H9 (cell line): ENCODE results near the gene EGFR. TPM values are rescaled to one million over a fixed set of nuclear protein-coding genes. Genes with fewer than 3 reads are reported as not detected.

Experiments used
- DNase-seq: peaks from one replicate; pipeline ENCODE4 v3.0.0-alpha.2; 2017
- H2AFZ ChIP-seq: one replicate; pipeline ENCODE4 v1.6.1; 2013; ENCODE audit warnings: mild to moderate bottlenecking, low read length, control low read depth, moderate library complexity
- H2AK5ac ChIP-seq: 2 replicates; pipeline ENCODE4 v1.6.1; 2013; ENCODE audit warnings: low read length, control low read depth, mixed read lengths; ENCODE audit not compliant: insufficient read length
- H2BK120ac ChIP-seq: one replicate; pipeline ENCODE4 v1.6.1; 2013; ENCODE audit warnings: low read depth, mild to moderate bottlenecking, low read length, control low read depth, inconsistent platforms; ENCODE audit not compliant: poor library complexity, severe bottlenecking
- H2BK12ac ChIP-seq: 2 replicates; pipeline ENCODE4 v1.6.1; 2013; ENCODE audit warnings: low read length, control low read depth, mixed read lengths, low read depth; ENCODE audit not compliant: insufficient read length
- H2BK15ac ChIP-seq: 2 replicates; pipeline ENCODE4 v1.6.1; 2013; ENCODE audit warnings: low read depth, low read length, control low read depth
- H2BK20ac ChIP-seq: one replicate; pipeline ENCODE4 v1.6.1; 2013; ENCODE audit warnings: low read depth, mild to moderate bottlenecking, low read length, control low read depth, inconsistent platforms; ENCODE audit not compliant: poor library complexity, severe bottlenecking
- H2BK5ac ChIP-seq: 2 replicates; pipeline ENCODE4 v1.6.1; 2013; ENCODE audit warnings: low read length, control low read depth, mixed read lengths; ENCODE audit not compliant: insufficient read length
- H3K14ac ChIP-seq: 2 replicates; pipeline ENCODE4 v1.6.1; 2013; ENCODE audit warnings: low read length, control low read depth; ENCODE audit not compliant: insufficient read depth
- H3K18ac ChIP-seq: 2 replicates; pipeline ENCODE4 v1.6.1; 2013; ENCODE audit warnings: low read depth, mild to moderate bottlenecking, mixed read lengths, low read length, control low read depth; ENCODE audit not compliant: insufficient read length
- H3K23ac ChIP-seq: 2 replicates; pipeline ENCODE4 v1.6.1; 2013; ENCODE audit warnings: low read length, control low read depth, mixed read lengths, low read depth; ENCODE audit not compliant: insufficient read length
- H3K23me2 ChIP-seq: 2 replicates; pipeline ENCODE4 v1.6.1; 2013; ENCODE audit warnings: low read depth, mild to moderate bottlenecking, mixed read lengths, low read length, control low read depth; ENCODE audit not compliant: insufficient read length, poor library complexity, severe bottlenecking
- H3K27ac ChIP-seq: 2 replicates; pipeline ENCODE4 v1.5.1; 2013; ENCODE audit warnings: low read length, control low read depth, mixed read lengths, low read depth; ENCODE audit not compliant: insufficient read length
- H3K27me3 ChIP-seq: 2 replicates; pipeline ENCODE4 v1.6.1; 2013; ENCODE audit warnings: low read length, control low read depth, inconsistent platforms; ENCODE audit not compliant: insufficient read depth
- H3K4ac ChIP-seq: 2 replicates; pipeline ENCODE4 v1.6.1; 2013; ENCODE audit warnings: low read depth, mild to moderate bottlenecking, control low read depth, inconsistent platforms, low read length, moderate library complexity
- H3K4me1 ChIP-seq: 2 replicates; pipeline ENCODE4 v1.6.1; 2013; ENCODE audit warnings: low read length, control low read depth, inconsistent platforms; ENCODE audit not compliant: insufficient read depth
- H3K4me2 ChIP-seq: 2 replicates; pipeline ENCODE4 v1.6.1; 2013; ENCODE audit warnings: low read length, control low read depth, mixed read lengths; ENCODE audit not compliant: insufficient read length, insufficient read depth
- H3K56ac ChIP-seq: 2 replicates; pipeline ENCODE4 v1.6.1; 2013; ENCODE audit warnings: low read depth, mild to moderate bottlenecking, mixed read lengths, low read length, control low read depth; ENCODE audit not compliant: insufficient read length
- H3K79me1 ChIP-seq: 2 replicates; pipeline ENCODE4 v1.6.1; 2013; ENCODE audit warnings: low read depth, mild to moderate bottlenecking, moderate library complexity, low read length, control low read depth, inconsistent platforms; ENCODE audit not compliant: insufficient read depth, poor library complexity, severe bottlenecking
- H3K79me2 ChIP-seq: 2 replicates; pipeline ENCODE4 v1.6.1; 2013; ENCODE audit warnings: low read length, control low read depth, inconsistent platforms; ENCODE audit not compliant: insufficient read depth
- H3K9ac ChIP-seq: 2 replicates; pipeline ENCODE4 v1.6.1; 2013; ENCODE audit warnings: low read length, control low read depth, mixed read lengths; ENCODE audit not compliant: insufficient read length; ENCODE audit errors: extremely low read depth
- H3K9me3 ChIP-seq: one replicate; pipeline ENCODE4 v1.6.1; 2013; ENCODE audit warnings: low read depth, low read length, inconsistent platforms; ENCODE audit not compliant: control insufficient read depth
- H3T11ph ChIP-seq: one replicate; pipeline ENCODE4 v1.6.1; 2013; ENCODE audit warnings: mild to moderate bottlenecking, low read length, control low read depth, inconsistent platforms
- H4K20me1 ChIP-seq: one replicate; pipeline ENCODE4 v1.6.1; 2013; ENCODE audit not compliant: control insufficient read depth, insufficient read length, insufficient read depth
- H4K5ac ChIP-seq: 2 replicates; pipeline ENCODE4 v1.6.1; 2013; ENCODE audit warnings: low read depth, mild to moderate bottlenecking, mixed read lengths, low read length, control low read depth; ENCODE audit not compliant: insufficient read length
- H4K8ac ChIP-seq: replicated peaks from 2 replicates; pipeline ENCODE4 v1.6.1; 2013; ENCODE audit warnings: low read length, control low read depth, mixed read lengths, low read depth; ENCODE audit not compliant: insufficient read length
- H4K91ac ChIP-seq: 2 replicates; pipeline ENCODE4 v1.6.1; 2013; ENCODE audit warnings: low read depth, mild to moderate bottlenecking, moderate library complexity, mixed read lengths, low read length, control low read depth; ENCODE audit not compliant: insufficient read length
- H3K27ac Mint-ChIP-seq, 3 experiments: 2 replicates in 2 of 3; 3 replicates in 1 of 3; pipeline ENCODE4 v1.8.0; 2020 to 2021; ENCODE audit warnings: mixed read lengths in 3 of 3, mild to moderate bottlenecking in 1 of 3, moderate library complexity in 1 of 3
- H3K27me3 Mint-ChIP-seq: 2 replicates; pipeline ENCODE4 v1.8.0; 2021; ENCODE audit warnings: low read depth, mild to moderate bottlenecking, moderate library complexity, mixed read lengths
- H3K36me3 Mint-ChIP-seq, 3 experiments: 2 replicates in 2 of 3; 3 replicates in 1 of 3; pipeline ENCODE4 v1.8.0; 2020 to 2021; ENCODE audit warnings: low read depth in 3 of 3, mixed read lengths in 3 of 3; ENCODE audit not compliant: insufficient read depth in 1 of 3
- H3K4me1 Mint-ChIP-seq, 2 experiments: 2 replicates each; pipeline ENCODE4 v1.8.0; 2020; ENCODE audit warnings: mixed read lengths in 2 of 2
- H3K4me3 Mint-ChIP-seq, 2 experiments: 2 replicates in 1 of 2; 3 replicates in 1 of 2; pipeline ENCODE4 v1.8.0; 2020 to 2021; ENCODE audit warnings: mild to moderate bottlenecking in 2 of 2, mixed read lengths in 2 of 2, moderate library complexity in 1 of 2
- H3K9me3 Mint-ChIP-seq, 2 experiments: 2 replicates in 1 of 2; 3 replicates in 1 of 2; pipeline ENCODE4 v1.8.0; 2020; ENCODE audit warnings: mild to moderate bottlenecking in 2 of 2, mixed read lengths in 2 of 2, moderate library complexity in 1 of 2
- WGBS: extraction: QIAGEN DNeasy Blood & Tissue Kit; methylation state at CpG from one replicate; pipeline ENCODE4 v1.1.7; 2013; ENCODE audit warnings: missing lambda C conversion rate, low lambda C conversion rate, mixed read lengths; ENCODE audit not compliant: insufficient read length; ENCODE audit errors: extremely low coverage; 5-methylcytosine and 5-hydroxymethylcytosine counted together
- total RNA-seq: library from RNA; stranded (reverse); gene quantifications from 2 replicates; pipeline ENCODE4 v1.2.1, GENCODE V29; 2021
- TF ChIP-seq, protein P1 (sequence below): fragments of 200-600 bp; sonication (generic); conservative IDR thresholded peaks from 3 replicates; pipeline ENCODE4 v1.8.0; 2021; ENCODE audit warnings: antibody characterized with exemption, mild to moderate bottlenecking

EGFR gene
- total RNA-seq, 1 experiment from 2014 or later: 3.3 TPM

DNA sequence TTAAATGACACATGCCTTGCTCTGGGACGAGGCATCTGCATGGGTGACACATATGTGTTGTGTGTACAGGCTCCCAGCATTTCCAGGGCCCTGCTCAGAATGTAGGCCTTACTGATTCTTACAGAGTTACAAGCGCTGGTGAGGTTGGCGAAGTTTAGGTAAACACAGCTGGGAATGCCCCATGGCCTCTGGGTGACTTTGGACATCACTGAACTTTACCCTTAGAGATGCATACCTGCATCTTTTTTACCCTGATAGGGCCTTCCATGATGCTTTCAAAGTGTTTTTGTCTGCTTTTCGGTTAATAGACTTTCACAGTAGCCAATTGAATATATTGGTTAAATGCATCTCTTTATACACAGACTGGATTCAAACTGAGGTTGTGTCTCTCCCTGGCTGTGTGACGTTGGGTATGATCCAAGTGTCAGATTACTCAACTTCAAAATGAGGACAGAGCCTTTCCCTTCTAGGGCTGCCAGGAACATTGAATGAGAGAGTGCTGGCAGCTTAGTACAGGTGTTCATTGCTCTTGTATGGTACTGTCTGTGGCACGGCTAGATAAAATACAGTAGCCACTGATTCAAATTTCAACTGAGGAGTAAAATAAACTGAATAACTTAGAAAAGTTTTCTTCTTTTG is 29.5 kb downstream of the EGFR start:
- Histone ChIP-seq H3K27ac (no peak overlapping the region), H2AFZ (no peak overlapping the region), H3T11ph (no peak overlapping the region), H3K79me2 (no peaks in the 10 kb centered on the region), H2BK20ac (no peak overlapping the region), H3K23ac (no peak overlapping the region), H2BK5ac (no peak overlapping the region), H3K9ac (no peak overlapping the region), H3K4me1 (no peaks in the 10 kb centered on the region; the same call in 1 of the 2 replicates), H4K5ac (no peak overlapping the region), H2BK12ac (no peak overlapping the region), H3K56ac (no peak overlapping the region), H3K4me2 (no peak overlapping the region), H3K4ac (no peak overlapping the region), H3K14ac (no peak overlapping the region), H3K27me3 (no peaks in the 10 kb centered on the region), H3K18ac (no peak overlapping the region), H4K20me1 (no peaks in the 10 kb centered on the region), H2BK15ac (no peak overlapping the region), H2AK5ac (no peak overlapping the region), H4K8ac (no peak overlapping the region), H2BK120ac (no peak overlapping the region), H4K91ac (no peak overlapping the region), H3K23me2 (no peaks in the 10 kb centered on the region), H3K79me1 (no peaks in the 10 kb centered on the region), H3K9me3 (no peaks in the 10 kb centered on the region)
- DNase-seq: no peak
- H3K27me3 Mint-ChIP-seq: no peaks in the 10 kb centered on the region
- no peaks in the 10 kb centered on the region for H3K36me3 Mint-ChIP-seq
- no CpG with 5 or more reads among the region's 6 CpGs for WGBS
- no peaks in the 10 kb centered on the region for H3K9me3 Mint-ChIP-seq
- no peak overlapping the region for H3K27ac Mint-ChIP-seq
- H3K4me3 Mint-ChIP-seq: no peak overlapping the region
- peaks cover 8 to 9% of the 10 kb centered on the region in 2 experiments for H3K4me1 Mint-ChIP-seq
- TF ChIP-seq, protein P1, sequence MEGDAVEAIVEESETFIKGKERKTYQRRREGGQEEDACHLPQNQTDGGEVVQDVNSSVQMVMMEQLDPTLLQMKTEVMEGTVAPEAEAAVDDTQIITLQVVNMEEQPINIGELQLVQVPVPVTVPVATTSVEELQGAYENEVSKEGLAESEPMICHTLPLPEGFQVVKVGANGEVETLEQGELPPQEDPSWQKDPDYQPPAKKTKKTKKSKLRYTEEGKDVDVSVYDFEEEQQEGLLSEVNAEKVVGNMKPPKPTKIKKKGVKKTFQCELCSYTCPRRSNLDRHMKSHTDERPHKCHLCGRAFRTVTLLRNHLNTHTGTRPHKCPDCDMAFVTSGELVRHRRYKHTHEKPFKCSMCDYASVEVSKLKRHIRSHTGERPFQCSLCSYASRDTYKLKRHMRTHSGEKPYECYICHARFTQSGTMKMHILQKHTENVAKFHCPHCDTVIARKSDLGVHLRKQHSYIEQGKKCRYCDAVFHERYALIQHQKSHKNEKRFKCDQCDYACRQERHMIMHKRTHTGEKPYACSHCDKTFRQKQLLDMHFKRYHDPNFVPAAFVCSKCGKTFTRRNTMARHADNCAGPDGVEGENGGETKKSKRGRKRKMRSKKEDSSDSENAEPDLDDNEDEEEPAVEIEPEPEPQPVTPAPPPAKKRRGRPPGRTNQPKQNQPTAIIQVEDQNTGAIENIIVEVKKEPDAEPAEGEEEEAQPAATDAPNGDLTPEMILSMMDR: no peak
